Glomerular visceral epithelial cell (primary cell): Measurements from ENCODE around the gene LAPTM5.
A peak's percentile ranks its signal among the peaks of the same experiment; 100 is the strongest.

Experiments
- DNase-seq: peaks from one replicate; pipeline ENCODE4 v3.0.0-alpha.2; 2016; ENCODE audit errors: extremely low spot score

Gene LAPTM5

DNA sequence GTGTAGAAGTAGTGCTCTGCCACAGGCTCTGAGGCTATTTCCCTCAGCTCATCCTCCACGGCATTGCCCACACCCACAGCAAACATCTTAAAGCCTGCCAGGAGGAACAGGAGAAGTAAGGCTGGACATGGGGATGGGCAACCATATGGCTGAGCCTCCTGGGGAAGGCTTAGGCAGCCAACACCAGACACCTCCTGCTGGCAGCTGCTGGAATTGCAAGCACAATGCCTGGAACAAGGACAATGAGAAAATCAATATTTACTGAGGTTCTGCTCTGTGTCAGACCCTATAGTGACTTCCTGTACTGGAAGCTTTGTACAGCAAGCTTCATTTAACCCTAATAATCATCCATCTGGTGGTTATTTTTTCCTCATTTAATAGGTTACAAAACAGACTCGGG is 42.4 kb downstream of the LAPTM5 start:
- no peak for DNase-seq

DNA sequence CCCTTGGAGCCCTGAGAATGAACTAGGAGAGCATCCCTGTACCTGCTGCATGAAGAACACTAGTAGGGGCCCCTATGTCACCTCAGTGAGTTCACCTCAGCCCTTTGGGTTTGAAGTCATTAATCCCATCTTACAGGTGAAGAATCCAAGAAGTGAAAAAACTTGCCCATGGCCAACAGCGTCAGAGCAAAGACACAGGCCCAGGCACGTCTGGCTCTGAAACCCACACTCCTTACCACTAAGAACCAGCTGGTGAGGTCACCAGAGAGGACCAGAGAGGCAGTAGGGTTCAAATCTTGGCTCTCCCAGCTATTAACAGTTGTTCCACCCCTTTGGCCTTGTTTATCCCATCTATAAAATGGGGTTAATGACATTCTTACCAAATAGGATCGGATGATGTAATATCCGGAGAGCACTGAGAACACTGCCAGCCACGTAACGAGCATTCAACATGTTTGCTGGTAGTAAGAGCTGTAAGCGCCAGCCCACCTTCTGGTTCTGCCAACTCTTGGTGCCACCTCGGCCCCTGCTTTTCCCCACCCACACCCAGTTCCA is 43.0 kb downstream of the LAPTM5 start:
- no peak for DNase-seq

DNA sequence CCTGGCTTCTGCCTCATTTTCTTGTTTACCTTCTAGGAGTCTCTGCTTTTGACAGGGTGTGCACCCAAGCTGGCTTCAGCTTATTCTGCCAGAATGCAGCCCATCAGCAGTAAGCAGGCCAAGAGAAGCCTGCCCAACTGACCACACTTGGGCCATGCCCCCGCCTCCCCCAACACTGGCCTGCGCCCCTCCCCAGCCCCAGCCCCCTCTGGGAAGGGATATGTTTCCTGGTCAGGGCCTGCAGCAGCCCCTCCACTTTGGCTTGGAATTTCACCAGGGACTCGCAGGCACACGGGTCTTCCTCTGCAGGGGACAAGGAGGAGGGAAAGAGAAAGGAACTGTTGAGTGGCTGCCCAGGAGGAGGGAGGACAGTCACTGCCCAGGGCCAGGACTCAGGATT is 43.5 kb downstream of the LAPTM5 start:
- no peak for DNase-seq

DNA sequence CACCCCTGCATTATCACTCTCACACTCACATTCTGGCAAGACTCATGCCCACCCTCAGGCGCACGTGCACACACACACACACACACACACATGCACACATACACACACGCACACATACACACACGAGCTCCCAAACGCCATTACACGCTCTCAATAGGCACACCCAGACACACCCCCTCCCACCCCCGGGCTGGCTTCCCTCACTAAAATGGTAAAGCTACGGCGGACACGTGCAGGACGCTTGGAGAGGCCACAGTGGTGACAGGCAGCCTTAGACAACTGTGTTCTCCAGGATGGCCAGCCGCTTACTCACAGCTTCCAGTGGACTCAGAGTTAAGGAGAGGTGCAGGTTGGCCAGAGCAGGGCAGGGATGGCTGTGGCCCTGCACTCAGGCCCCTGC is 44.3 kb downstream of the LAPTM5 start:
- no peak for DNase-seq

DNA sequence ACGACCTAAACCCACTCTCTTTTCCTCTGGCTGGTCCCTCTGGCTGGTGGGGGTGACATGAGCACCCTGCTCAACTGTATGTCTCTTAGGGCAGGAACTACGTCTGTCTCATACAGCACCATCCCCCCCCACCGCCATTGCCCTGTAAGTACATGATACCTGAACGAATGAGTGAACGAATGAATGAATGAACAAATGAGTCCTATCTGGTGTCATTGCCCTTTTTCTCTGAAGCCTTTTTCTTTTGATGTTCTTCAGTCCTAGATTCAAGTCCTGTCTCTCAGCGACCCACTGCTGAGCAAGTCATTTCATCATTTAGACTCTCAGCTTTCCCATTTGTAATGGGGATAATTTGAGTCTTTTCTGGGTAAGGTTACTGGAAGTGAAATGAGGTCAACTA is 45.0 kb downstream of the LAPTM5 start:
- DNase-seq: no peak

DNA sequence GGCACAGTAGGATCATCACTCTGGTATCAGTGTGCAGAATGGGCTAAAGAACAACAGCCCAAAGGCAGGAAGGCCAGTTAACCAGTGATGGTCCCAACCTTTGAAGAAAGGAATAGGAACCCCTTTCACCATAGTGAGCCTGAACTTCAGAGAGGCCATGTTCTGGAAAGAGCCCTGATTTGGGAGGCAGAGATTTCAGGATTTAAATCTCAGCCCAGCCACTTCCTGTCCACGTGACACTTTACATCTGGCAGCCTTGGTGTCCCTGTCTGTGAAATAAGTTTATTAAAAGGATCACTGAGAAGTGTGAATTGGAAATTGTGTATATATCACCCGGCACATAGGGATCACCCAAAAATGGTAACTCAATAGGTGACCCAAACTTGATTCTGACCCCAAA is 47.2 kb downstream of the LAPTM5 start:
- DNase-seq: no peak

DNA sequence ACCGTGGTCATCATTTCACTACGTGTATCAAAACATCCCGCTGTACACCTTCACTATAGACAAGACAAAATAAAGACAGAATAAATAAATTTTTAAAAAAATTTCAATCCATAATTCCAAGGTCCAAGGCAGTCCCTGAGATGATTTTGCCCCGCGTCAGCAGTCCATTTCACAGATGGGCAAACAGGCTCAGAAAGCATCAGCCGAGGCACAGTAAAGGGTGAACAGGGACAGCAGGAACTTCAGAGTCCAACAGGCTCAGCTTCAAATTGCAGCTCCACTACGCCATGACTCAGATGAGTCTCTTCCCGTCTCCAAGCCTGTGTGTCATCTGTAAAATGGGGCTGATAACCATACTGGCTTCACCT is 49.2 kb downstream of the LAPTM5 start:
- no peak for DNase-seq

DNA sequence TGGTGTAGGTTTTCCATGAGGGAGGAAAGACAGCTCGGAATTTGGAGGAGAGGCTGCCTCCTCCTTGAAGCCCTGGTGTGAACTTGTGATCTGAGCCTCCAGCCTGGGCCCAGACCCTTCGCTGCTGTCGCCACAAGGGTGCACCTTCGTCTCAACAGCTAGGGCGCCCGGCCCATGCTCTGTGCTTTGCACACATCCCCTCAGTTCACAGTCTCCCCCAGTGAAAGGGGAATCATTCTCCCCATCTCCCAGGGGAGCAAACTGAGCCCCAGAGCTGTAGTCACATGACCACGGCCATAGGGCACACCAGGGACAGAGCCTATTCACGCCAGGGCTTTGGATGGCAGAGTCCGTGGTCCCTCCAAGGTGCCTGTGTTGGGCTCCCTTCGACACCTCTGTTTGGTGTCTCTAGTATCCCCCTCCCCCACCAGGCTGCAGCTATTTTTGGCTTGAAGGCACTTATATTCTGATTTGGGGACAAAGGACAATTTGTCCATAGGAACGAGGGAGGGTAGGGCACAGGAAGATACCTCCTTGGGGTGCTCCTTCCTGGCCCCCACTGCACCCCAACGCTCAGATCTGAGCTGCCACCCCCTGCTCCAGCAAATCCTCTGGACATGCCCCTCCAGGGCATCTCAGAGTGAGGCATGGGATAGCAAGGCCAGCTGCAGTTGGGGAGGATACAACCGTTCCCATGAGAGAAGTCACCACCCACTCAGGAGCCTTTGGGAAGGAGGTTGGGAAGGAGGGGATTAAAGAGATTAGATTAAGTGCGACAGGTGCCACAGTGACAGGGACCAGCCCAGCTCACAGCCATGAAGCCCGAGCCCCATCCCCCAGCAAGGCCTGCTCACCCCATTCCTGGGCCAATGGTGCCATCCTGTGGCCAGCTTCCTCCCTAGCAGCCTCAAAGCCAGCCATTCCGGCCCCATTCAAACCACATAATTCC is 49.9 kb downstream of the LAPTM5 start:
- DNase-seq: peak; percentile 65

DNA sequence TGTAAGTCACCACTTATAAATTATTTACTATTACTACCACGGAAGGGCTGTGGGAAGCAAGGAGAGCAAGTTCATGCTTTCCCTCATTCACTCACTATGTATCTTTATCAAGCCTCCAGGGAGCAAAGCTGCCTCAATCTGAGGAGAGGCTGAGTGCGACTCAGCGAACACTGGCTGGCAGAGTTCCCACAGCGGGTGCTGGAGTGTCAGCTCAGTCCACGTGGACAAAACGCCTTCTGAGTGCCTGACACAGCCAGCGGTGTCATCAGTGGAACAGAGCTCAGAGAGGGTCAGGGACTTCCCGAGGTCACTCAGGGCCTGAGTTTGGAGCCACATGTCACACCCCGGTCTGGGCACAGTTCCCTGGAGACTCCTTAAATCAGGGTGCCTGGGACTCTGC is 51.0 kb downstream of the LAPTM5 start:
- peak; percentile 22 for DNase-seq

DNA sequence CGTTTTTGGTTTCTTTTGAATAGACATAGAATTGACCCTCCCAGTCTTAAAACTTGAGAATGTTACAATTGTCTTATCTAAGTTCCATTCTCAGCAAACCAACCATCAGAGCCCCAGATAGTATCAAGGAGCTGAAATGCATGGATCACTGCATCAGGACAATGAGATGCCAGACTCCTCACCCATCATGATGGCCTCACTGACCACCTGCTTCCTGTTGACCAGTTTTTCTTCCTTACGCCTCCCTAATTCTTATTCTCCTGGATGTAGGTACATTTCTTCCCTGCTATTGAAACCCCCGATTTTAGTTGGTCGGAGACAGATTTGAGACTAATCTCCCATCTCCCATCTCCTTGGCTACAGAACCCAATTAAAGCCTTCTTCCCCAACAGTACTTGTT is 51.9 kb downstream of the LAPTM5 start:
- no peak for DNase-seq

DNA sequence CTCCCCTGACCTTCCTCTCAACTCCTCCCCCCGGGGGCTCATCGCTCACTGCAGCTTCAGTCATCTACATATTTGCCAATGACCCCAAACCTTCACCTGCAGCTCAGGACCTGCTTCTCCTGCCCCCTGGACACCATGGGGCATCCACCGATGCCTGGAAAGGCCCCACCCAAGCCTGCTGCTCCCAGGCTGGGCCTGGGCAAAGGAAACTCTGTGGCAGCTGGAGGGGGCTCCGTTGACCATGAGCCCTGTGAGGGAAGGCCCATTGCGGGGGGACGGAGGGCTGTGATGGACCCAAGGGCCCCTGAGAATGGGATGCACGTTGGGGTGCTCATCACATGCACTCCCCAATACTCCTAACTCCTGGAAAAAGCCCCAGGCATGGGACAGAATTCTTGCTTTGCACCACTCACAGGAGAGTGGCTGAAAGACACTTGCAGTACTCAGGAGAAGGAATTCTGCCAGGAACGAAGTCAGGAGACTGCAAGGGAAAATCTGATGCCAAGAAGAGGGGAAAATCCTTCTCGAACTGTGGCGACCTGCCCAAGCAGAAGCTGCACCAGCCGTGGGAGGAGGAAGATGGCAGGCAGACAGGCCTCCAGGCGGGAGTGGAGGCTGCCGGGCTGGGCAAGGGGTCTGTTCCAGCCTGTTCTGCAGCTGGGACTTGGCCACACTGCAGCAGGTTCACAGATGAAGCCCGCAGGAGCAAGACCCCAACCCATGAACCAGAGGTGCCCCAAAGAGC is 52.6 kb downstream of the LAPTM5 start:
- no peak for DNase-seq

DNA sequence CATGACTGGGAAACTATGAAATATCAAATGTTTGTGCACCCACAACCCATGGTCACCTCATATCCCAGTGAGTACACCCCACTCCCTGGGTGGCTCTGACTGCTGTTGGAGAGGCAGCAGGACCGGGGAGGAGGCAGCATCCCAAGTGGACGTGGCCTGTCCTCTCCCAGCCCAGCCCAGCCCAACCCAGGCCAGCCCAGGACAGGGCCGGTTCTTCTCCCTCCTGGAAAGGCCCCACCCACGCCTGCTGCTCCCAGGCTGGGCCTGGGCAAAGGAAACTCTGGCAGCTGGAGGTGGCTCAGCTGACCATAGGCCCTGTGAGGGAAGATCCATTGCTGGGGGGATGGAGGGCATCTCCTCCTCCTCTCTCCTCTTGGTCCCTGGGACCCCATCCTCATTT is 53.3 kb downstream of the LAPTM5 start:
- no peak for DNase-seq

DNA sequence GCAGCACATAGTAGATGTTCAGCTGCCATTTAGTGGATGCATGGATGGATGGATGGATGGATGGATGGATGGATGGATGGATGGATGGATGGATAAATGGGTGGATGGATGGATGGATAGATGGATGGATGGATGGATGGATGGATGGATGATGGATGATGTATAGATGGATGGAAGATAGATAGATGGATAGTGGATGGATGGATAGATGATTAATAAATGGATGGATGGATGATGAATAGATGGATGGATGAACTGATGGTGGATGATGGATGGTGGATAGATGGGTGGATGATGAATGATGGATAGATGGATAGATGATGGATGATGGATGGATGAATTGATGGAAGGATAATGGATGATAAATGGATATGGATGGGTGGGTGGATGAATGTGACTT is 54.8 kb downstream of the LAPTM5 start:
- DNase-seq: no peak

DNA sequence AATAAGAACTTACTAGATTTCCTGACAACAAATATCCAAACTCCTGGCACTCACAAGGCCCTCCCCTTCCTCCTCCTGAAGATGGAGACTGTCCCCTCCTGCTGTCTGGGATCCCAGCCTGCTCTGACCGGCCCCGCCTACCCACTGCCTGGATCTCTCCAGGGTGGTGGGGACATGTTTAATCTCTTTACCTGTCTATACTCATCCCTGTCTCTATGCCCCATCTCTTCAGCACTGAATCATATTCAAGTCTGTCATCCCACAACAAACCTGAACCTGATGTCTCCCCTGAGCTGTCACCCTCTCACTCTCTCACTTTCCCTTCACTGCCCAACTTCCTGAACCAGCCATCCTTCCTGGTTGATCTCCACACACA is 56.3 kb downstream of the LAPTM5 start:
- no peak for DNase-seq

DNA sequence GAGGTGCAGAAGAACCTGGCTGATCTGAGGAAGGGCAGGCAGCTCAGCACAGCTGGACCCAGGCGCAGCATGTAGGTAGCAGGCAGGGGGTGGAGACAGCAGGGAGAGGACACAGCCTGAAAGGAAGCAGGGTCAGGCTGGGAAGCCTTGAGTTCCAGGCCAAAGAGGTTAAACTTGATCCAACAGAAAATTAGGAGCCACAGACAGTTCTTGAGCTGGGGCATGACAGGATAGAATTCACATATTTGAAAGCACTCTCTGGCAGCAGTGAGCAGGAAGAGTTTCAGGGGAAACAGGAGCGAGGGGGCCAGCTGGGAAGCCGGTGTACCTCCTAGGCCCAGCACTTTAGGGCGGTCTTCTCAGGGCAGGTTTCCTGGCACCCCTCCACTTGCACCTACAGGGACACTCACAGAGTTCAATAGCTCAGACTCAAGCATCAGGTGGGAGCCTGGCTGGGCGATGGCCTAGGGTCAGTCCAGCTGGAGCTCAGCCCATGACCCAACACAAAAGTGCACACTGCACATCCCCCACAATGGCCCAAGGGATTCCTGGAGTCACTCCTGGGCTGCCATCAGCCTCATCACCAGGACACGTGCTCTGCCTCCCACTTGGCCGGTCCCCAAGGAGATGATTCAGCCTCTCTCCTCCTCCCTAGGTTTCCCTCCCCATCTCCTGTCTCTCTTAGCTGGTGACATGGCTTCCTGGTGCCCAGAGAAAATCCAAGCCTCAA is 56.9 kb downstream of the LAPTM5 start:
- DNase-seq: peak; percentile 73

DNA sequence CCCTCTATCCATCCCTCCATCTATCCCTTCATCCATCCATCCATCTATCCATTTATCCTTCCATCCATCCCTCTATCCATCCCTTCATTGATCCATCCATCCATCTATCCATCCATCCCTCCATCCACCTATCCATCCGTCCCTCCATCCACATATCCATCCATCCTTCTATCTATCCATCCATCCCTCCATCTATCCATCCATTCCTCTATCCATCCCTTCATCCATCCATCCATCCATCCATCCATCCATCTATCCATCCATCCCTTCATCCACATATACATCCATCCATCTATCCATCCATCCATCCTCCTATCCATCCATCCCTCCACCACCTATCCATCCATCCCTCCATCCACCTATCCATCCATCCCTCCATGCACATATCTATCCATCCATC is 57.8 kb downstream of the LAPTM5 start:
- no peak for DNase-seq

DNA sequence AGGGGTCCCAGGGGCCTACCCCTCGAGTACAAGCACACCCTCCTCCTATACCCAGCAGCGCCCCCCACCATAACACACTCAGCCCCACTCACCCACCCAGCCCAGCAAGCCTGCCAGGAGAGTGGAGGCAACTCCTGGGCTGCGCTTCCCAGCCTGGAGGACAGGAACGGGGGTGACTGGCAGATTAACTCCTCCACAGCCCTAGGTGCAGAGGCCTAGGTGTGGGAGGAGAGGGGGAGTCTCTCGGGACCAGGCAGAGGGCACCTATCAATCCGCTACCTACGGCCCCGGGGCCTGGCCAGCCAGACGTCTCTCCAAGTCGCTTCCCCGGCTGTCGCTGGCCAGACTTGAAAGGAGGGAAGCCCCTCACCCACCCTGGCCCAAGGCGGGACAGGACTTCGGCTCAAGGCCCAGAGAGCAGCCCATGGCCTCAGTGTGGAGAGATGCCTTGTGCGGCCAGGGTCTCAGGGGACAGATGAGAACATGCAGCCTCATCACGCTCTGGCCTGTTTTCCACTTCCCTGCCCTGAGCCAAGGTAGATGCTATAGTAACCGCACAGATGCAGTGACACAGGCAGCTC is 59.1 kb downstream of the LAPTM5 start:
- no peak for DNase-seq

DNA sequence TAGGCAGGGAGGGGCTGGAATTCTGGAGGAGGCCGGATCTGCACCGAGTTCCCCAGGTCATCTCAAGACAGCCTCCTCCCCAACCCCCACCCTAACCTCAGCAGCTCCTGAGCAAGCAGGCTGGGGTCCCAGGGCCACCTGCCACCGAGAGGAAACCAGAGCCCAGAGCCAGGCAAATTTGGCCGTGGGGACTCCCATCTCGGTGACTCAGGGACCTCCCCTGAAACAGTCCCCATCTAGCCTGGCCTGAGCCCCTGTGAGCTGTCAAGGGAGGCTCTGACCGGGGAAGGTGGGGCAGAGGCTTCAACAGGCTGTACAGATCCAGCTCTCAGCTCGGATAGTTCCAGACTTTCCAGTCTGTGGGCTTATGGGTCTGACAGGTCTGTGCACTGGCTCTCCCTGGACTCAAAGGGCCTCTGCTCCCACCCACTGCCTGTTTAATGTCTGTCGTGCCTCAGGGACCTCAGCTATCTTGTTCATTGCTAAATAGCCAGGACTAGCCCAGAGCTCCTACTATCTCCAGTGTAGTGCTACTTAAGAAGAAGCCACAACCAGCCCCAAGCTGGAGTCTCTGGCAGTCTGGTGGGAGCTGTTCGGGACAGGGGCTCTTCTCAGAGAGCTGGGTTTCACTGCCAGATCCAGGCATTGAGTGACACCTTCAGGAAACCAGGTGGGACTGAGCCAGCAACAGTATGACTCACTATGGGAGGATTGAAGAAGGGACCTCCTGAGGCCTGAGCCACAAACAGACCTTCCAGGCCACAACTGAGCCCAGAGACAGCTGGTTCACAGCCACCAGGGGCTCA is 59.8 kb downstream of the LAPTM5 start:
- peak; percentile 43 for DNase-seq

DNA sequence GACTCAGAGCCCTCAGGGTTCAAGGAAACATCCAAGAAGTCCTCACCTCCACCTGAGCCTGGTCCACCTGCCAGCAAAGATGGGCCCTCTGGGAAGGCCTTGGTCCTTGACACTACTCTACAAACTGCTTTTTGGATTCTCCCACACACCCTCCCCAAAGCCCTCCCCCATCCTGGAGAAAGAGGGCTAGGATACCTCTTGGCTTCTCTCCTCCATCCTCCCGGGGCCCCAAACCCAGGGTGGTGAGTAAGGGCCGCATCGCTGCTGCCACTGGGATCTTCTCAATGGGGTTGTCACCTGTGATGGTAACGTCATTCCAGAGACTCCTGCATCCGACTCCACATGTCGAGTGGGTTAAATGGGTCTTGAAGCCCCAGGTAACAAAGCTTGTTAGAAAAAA is 60.7 kb downstream of the LAPTM5 start:
- no peak for DNase-seq

DNA sequence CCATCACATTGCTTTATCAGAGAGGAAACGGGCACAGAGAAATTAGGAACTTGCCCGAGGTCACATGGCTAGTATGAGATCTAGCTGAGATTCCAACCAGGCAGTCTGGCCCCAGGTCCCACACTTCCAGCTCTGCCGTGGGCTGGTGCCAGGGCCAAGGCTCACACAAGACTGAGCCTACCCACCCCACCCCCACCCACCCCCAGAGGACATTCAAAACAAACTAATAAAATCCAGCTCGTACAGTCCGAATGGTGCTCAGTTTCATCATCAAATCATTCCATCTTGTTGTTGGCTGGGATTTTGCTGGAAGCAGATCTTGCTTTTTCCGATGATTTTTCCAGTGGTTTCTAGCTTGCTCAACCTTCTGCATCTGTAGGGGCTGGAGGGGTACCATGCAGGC is 62.1 kb downstream of the LAPTM5 start:
- DNase-seq: no peak
